GM04504 (cell line): ENCODE data around the gene NRCAM.
"Not testable (repeated sequence)": the region's sequence is repeated elsewhere in the genome, so short reads cannot be mapped to it uniquely, and the experiment has no call there.

Experiments used
- DNase-seq: peaks from one replicate; pipeline ENCODE4 v3.0.0-alpha.2; 2012; ENCODE audit warnings: low read depth

The NRCAM gene

GRCh38 chr7:108340856-108341411 is 115.3 kb downstream of the NRCAM start:
- DNase-seq = no peak

- DNase-seq = not testable (repeated sequence)
Observed at GRCh38 chr7:108340406-108340805, 115.8 kb downstream of the NRCAM start.

DNA sequence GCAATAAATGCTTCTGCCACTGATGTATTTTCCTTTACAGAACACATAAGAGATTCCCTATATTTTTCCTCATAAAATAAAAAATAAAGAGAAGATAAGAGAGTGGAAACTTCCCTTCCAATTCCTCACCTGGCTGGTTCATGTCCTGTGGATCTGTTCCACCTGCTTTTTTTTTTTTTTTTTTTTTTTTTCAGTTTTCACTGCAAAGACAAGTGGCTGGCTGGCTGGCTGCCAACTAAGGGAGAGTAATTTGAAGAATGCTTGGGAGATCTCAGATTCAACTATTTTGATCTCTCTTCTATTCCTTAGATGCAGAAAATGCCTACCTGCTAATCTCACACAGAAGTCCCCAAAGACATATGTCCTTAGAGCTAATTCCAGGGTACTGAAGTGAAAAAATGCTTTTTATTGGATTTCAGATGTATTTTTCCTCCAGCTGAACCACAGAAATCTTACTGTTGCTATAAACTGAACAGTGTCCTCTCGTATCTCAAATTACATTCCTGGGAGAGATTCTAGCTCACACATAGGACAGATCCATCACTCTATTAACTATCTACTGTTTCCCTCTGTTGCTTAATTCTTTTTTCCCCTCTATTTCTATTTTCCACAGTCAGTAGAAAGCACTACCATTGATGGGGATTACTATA is 120.8 kb downstream of the NRCAM start:
- no peak for DNase-seq

DNA sequence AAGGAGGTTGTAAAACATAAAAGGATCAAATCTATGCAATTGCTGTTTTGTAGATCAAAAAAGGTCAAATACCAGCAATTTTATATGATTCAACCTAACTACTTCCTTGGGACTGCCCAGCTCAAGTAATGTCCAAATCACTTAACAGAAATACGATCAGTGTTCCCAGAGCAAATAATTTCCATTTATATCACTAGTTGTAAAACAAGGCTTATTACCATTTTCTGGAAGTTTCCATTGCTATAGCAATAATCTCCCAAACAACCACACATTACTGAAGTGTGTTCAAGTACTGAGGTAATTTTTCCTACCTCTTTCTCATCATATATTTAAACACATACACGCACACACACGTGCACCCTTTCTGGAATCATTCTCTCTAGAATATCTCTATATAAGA is 123.3 kb downstream of the NRCAM start:
- DNase-seq = no peak

DNA sequence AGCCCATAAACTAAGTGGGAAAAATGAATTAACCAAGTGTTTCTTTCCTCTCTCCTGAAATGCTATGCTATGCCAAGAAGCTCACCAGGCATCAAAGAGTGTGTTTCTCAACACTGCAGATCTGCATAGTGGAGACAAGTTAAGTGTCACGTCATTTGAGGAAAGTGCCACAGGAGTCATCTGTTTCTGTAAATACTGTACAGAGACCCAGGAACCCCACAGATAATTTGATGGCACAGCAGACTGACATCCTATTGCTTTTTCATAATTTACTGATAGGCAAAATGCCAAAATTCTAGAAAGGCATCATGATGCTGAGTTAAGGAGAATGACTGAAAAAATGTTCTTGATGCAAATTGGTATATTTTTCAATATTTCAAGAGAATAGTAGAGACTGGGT is 124.3 kb downstream of the NRCAM start:
- DNase-seq = no peak

DNA sequence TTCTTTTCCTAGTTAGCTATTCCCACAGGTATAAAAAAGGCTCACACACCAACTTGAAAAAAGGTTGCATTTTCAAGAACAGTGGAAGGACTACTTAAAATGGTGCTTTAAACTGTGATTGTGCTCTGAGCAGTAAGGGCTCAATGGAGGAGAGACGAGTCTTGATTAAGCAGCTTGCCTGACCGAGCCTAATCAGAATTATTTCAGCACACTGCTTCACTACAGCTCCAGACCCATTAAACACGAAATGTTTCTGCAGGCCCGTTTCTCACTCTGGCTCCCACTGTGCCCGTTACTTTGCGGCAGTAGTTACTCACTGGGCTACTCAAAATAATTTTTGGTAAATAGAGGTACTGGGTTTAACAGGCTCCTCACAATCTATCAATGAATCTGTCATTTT is 126.0 kb downstream of the NRCAM start:
- no peak for DNase-seq

DNA sequence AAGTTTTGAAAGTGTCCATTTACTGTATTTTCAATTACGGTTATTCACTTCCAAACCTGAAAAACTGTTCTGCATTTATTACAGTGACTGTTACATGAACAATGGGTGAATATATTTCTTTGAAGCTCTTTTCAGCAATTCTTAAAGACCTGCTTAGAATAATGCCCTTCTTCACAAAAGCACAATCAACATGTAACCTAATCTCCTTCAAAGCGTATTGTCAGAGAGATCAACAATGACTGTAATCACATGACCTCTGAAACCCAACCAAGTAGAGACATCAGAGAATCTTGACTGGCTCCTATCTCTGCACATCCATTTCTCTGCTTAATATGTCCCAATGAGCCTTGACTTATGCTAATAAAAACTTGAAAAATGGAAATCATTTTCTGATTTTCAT is 126.7 kb downstream of the NRCAM start:
- no peak for DNase-seq

DNA sequence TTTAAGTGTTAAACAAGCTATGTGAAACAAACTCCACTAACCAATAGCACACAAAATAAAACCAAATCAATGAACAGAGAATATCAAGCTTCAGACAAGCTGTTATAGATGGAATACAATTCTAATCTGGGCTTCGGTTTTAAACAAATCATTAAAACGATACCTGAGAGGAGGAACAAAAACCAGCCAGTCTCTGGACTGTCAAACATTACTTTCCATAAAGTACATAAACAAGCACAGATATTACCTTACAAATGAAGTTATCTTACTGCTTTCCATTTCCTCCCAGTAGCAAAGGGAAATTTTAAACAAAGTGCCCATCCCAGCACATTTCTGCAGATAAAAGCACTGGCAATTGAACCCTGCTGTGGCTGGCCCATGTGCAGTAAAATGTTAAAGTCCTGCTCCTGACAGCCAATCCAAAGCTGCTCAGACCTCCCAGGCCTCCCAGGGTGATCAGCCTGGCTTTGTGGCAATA is 128.0 kb downstream of the NRCAM start:
- DNase-seq = no peak

DNA sequence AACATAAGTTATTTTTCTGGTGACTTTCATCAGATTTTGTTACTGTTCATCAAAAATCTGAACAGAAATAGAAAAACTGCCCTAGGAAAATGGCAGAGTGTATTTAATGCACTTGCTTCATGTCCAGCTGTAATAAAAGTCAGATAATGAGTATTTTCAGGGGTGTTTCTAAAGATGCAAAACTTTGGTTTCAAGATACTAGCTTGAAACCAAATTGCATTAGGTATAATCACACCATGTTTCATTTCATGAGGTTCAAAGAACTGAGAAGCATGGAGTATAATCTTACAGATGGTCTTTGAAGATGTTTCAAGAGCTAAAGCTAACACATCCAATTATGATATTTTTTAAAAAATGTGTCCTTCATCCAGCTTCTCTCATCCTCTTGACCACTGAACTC is 128.9 kb downstream of the NRCAM start:
- DNase-seq = no peak

GRCh38 chr7:108326938-108327337 is 129.3 kb downstream of the NRCAM start:
- no peak for DNase-seq

DNA sequence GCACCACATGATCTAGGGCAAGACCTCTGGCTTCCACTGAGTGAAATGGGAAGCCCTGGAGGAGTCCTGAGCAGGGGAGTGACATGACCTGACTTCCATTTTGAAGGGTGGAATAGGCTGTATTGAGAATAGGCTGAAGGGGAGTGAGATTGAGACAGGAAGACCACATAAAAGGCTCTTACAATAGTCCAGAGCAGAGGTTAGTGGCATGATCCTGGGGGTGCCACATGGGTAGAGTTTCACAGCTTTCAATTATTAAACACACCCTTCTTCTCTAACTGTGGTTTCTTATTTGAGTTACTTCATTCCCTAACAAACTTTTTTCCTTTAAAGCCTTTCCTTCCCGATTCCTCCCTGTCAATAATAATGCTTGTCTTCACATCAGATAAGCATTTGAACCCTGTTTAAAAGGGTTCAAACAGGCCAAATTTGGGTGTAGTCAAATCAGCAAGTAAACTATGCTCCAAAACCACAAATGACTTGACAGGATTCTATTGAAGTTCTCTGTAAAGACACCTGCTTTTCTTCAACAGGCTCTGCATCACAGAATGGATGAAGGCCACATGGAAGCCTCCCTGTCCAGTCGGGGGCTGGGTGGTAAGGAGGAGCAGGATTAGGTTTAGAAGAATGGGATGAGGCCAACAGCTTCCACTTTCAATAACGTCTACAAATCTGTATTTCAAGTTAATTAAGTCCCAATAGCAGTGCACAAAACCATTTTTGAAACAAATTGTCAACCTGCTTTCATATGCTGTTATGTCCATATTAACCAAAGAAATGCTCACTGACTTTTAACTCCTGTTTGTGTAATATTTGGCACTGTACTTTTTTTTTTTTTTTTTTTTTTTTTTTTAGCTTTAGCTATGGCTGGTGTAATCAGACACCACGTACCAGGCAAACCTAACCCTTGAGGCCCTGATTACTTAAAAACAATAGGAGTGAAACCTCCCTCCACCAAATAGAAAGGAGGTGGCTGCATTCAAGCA is 131.9 kb downstream of the NRCAM start:
- DNase-seq = no peak

- DNase-seq = no peak
Observed at GRCh38 chr7:108322925-108323832, 133.1 kb downstream of the NRCAM start.

- no peak for DNase-seq
Observed at GRCh38 chr7:108322046-108322445, 134.2 kb downstream of the NRCAM start.

DNA sequence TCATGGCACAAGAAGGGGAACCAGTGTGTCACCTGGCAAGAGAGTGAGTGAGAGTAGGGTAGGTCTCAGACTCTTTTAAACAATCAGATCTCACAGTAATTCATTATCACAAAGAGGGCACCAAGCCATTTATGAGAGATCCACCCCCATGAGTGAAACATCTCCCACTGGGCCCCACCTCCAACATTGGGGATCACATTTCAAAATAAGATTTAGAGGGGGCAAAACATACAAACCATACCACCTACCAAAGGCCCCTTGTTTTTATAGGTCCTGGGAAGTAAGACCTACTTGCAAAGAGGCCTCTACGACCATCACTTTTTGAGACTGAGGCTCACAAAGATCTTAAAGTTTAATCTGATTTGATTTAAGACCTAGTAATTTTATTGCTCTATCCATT is 134.9 kb downstream of the NRCAM start:
- DNase-seq = no peak

GRCh38 chr7:108316708-108317107 is 139.5 kb downstream of the NRCAM start:
- no peak for DNase-seq

DNA sequence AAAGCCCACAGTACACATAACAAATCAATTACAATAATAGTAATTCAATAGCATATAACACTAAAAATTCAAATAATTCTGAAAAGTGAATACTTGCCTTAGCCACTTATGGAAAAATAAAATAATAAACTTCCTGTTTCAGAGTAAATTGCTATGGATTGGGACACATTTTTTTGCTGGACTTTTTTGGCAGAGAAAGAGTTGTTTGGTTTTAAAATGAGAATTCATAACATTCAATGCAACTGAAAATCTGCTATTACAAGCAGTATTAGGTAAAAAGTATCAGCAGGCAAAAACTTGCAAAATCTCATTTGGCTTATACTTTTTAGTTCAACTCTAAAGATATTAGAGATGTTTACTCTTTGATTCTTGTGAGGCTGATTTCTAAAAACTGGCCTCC is 141.7 kb downstream of the NRCAM start:
- no peak for DNase-seq

DNA sequence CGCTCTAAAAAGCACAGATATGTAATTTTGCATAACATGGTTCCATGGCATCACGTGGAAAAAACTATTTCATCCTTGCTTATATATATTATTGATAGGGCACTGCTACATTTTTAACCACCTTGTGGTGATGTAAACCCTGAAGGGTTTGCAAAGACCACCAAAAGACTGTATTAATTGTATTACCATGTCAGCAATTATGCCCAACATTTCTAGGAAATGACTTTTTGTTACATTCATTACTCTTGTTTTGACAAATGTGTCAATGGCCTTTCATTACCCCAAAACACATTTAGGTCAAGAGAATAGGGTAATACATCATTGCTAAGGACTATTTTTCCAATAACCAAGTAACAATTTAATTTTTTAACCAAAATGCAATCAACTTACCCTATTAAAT is 142.2 kb downstream of the NRCAM start:
- DNase-seq = no peak

- DNase-seq = no peak
Observed at GRCh38 chr7:108313086-108313485, 143.2 kb downstream of the NRCAM start.

DNA sequence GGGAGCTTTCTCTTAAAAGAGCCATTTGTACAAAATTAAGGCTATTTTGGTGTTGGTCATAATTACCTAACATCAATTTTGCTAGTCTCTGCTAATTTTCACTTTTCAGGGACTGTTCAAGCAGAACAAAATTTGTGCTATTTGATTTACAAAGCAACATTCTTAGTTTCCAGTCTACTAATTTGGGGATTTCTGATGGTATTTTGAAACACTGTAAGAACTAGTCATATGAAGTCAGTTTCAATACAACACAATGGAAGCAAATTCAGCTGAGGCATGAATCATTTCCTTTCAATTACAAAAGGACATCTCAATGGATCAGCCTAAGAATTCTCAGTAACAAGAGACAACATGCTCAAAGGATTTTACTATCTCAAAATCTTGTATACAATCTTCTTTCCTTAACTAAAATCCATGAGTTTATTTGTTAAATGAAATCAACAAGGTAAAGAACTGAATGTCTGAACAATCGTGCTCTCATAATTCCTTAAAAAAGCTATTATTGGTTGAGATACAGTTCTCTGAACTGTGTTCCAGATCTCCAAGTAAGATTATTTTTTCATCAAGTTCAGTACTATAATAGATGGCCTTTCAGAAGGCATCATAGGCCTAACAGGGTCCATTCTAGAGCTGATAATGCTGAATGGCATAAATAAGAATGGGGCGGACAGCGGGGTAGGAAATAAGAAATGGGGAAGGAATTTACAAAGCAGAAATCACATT is 144.6 kb downstream of the NRCAM start:
- DNase-seq = no peak

DNA sequence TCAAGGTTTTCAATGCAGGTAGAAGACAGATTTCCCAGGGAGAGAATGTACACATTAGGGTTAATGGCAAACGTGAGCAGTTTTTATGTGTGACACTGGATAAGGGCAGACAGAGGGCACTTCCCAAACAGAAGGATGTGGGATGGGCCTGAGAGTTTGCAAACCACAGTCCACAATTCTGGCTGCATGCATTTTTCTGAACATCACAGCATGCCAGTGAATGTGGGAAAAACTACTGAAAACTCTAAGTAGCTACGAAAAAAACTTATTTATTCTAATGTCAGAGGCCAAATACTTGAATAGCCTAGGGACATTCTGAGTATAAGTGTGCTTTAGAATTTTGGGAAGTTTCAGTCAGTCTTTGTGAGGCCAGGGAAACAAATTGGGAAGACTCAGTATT is 145.9 kb downstream of the NRCAM start:
- DNase-seq = no peak

- DNase-seq = no peak
Observed at GRCh38 chr7:108308903-108309302, 147.3 kb downstream of the NRCAM start.
